Astrocyte of the spinal cord (primary cell): Measurements from ENCODE around the gene ZIC1.

Source experiments
- DNase-seq: peaks from one replicate; pipeline ENCODE4 v3.0.0; 2011; ENCODE audit warnings: low read depth, low spot score
- H3K4me3 ChIP-seq: 2 replicates; pipeline ENCODE4 v1.5.1; 2011; ENCODE audit warnings: low read depth, mild to moderate bottlenecking, low read length, moderate library complexity
- in situ Hi-C: cut with HindIII; loops from 2 replicates; pipeline ENCODE4 v1.10.0; 2017; ENCODE audit warnings: low sequenced_read_pairs
- TF ChIP-seq, protein P1 (sequence below): IDR thresholded peaks from 2 replicates; pipeline ENCODE4 v1.5.1; 2012; ENCODE audit warnings: low read depth, mild to moderate bottlenecking, low read length, inconsistent platforms

The ZIC1 gene

DNA sequence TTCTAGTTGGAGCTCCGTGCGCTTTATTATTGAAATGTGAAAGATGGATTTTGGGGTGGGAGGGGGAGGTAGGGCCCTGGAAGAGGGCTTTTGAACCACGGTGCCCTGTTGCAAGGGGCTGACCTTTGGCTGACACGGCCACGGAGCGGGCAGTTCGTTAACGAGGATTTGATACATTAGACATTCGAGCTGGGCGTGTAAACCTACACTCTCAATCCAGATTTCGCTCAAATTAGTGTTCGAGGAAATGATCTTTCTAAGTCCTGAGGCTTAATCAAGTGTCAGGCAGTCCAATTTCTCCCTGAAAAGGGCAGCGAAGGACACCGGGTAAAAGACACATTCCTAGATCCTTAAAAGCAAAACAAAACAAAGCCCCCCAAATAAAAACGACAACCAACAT, 13.0 kb downstream of the ZIC1 start:
- DNase-seq = peak; percentile 57
- peak overlapping the region; percentile 49 for H3K4me3 ChIP-seq
- TF ChIP-seq, protein P1, sequence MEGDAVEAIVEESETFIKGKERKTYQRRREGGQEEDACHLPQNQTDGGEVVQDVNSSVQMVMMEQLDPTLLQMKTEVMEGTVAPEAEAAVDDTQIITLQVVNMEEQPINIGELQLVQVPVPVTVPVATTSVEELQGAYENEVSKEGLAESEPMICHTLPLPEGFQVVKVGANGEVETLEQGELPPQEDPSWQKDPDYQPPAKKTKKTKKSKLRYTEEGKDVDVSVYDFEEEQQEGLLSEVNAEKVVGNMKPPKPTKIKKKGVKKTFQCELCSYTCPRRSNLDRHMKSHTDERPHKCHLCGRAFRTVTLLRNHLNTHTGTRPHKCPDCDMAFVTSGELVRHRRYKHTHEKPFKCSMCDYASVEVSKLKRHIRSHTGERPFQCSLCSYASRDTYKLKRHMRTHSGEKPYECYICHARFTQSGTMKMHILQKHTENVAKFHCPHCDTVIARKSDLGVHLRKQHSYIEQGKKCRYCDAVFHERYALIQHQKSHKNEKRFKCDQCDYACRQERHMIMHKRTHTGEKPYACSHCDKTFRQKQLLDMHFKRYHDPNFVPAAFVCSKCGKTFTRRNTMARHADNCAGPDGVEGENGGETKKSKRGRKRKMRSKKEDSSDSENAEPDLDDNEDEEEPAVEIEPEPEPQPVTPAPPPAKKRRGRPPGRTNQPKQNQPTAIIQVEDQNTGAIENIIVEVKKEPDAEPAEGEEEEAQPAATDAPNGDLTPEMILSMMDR = no peak
- in situ Hi-C loops = no loop called here

DNA sequence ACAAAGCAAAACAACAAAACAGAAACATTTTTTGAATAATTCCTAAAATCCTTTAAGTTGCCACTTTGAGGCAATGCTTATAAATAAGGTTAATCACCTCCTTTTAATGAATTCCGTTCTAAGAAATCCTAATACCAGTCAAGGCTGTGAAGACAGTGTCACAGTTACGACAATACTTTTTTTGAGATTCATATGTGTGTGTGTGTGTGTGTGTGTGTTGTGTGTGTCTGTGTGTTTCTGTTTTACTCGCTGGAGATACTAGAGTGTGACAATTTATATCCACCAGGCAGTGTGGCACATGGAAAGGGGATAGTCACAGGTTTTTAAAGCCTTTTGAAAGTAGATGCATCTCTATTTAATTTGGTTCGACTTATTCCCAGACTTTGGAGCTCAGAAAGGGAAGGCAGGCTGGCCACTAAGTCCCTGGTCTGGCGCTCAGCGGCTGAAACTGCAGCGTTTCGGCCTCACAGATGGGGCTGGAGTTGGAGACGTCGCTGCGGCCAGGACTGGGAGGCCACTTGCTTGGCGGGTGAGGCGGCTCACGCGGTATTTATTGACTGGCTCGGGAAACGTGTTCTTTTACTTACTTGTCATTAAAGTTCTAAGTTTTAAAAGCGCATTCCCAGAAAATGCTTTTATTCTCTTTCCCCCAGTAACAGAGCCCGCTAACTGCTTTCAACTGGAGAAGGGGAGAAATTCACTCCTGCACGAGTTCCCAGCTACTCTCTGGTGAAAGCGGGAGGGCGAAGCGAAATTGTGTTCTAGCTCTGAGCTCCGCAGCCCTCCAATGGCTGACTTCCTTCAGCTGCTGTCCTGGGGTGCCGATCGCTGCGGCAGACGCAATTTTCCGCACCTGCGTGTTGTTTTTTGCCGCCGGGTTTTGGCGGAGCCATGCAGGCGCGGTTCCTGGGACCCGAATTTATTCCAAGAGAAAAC, 13.7 kb downstream of the ZIC1 start:
- TF ChIP-seq, protein P1 = no peak
- DNase-seq = peak; percentile 85
- in situ Hi-C loops = no loop called here
- H3K4me3 ChIP-seq = peak overlapping the region; percentile 49

DNA sequence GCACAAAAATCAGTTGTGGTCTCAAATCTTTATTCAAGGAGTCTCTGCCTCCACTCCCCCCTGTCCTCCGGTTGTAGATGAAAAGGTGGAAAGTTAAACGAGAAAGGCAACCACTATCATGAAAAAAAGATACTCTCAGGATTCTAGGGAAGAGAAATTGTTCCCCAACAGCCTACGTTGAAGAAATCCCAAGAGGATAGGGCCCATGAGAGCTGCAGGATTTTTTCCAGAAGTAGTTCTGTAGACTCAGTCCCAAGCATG, 14.3 kb downstream of the ZIC1 start:
- in situ Hi-C loops = no loop called here
- DNase-seq = peak; percentile 67
- TF ChIP-seq, protein P1 = no peak
- H3K4me3 ChIP-seq = peak overlapping the region; percentile 49

DNA sequence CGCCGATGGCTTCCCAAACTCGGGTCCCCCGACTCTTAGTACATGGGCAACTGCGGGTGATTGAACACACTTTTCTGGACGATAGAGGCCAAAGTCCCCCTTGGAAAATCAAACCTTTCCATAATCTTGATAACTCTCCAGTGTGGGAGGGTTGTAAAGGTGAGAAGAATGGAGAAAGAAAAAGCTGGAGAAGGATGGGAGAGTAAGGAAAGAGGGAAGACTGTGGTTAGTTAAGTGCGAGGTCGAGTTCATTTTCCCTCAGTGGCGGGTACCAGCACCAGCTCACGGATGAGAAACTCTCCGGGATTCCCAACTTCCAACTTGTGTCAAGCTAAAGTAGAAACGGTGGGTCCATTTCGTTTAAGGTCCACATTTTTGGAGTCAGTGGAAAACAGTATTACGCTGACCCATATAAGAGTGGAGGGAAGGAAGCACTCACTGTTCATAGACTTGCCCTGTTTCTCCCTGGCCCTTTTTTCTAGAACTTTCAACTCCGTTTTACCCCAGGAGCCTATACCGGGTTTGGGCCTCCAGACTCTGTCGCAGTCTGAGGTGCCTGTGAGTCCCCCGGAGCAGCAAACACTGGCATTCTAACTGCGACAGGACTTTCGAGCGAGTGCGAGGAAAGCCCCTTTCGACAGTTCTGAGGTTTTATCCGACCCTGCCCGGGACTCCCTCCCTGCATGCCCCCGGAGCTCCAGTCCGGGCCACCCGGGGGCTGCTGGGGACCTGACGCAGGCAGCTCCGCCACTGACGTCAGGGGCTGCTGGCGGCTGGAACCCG, 14.8 kb downstream of the ZIC1 start:
- in situ Hi-C loops = no loop called here
- TF ChIP-seq, protein P1 = no peak
- H3K4me3 ChIP-seq = peak overlapping the region; percentile 49

DNA sequence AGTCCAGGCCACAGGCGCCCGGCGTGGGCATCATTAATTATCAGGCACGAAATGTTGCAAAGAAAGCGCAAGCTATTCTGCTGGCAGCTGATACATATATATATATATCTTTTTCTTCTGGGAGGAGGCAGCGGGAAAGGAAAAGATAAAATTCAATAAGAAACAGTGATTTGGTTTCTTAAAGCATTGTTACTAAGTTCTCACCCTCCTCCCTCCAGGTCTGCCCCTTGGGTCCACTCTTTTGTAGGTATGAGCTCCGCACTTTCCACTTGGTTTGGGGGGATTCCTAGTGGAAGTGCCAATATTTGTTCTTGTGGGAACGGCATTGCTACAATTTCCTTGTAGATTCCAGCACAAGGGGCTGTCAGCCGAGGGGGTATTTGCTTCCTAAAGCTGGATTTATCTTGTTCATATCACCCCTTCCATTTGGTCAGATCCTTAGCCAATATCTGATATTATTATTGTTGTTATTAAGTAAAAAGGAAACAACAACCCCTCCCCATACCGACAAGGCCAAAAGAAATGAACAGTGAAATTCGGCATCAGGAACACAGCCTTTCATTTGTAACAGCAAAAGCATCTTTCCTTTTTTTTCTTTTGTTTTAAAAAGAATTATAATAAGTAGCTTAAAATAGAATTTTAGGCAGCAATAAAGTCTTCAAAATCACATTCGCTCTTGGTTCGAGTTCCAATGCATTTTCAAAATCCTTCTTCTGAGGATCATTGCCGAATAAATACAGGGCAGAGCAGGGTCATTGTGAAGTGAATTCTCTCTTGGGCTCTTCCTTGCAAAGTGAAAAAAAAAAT, 15.6 kb downstream of the ZIC1 start:
- DNase-seq = peak; percentile 58
- peak overlapping the region; percentile 31 for H3K4me3 ChIP-seq
- TF ChIP-seq, protein P1 = no peak
- in situ Hi-C loops = no loop called here

More for the DNA sequence above, 14.8 kb downstream of the ZIC1 start:
- DNase-seq = peak; percentile 93

DNA sequence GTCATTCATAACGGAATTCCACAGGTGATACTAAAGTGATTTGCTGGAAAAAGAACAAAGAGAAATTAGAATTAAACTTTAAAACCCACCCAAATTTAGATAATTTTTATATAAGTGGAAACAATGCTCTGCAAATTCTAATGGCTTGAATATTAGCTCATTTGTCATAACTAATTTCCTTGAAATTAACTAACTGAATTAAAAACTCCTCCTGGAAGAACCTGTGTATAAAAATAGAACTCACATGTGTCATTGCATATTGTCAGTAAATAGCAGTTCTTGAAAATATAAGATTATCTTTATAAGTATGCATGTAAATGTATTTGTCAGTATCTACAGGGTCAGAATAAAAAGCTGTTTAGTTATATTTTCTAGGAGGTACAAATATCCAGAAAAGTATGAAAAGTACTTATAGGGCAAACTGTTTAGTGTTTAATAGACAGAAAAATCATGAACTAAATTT, 16.3 kb downstream of the ZIC1 start:
- TF ChIP-seq, protein P1 = no peak
- no peak overlapping the region for H3K4me3 ChIP-seq
- peak; percentile 60 for DNase-seq
- in situ Hi-C loops = no loop called here
